Measurements from ENCODE around the gene RANBP9. TPM values are rescaled to one million over a fixed set of nuclear protein-coding genes. Genes with fewer than 3 reads are reported as not detected.

Gene RANBP9
- total RNA-seq, 2 donors from 2014 or later: 28.4 TPM

GRCh38 chr6:13604546-13605416 is 106.9 kb downstream of the RANBP9 start:
- TF ChIP-seq CTCF (IDR thresholded peaks at IDR 0.05): no peak
- H3K27me3 ChIP-seq: no peaks in the 10 kb centered on the region
- no peak for DNase-seq (ENCODE audit: low spot score)
- no peak overlapping the region for H3K4me3 ChIP-seq
- no peak overlapping the region for H3K27ac ChIP-seq
- no peaks in the 10 kb centered on the region for H3K4me1 ChIP-seq
- peaks cover 48% of the 10 kb centered on the region for H3K36me3 ChIP-seq
- no peaks in the 10 kb centered on the region for H3K9me3 ChIP-seq

GRCh38 chr6:13604135-13604534 is 107.5 kb downstream of the RANBP9 start:
- Histone ChIP-seq H3K4me1 (no peaks in the 10 kb centered on the region), H3K36me3 (peaks cover 53% of the 10 kb centered on the region), H3K4me3 (no peak overlapping the region), H3K9me3 (no peaks in the 10 kb centered on the region), H3K27ac (no peak overlapping the region), H3K27me3 (no peaks in the 10 kb centered on the region)
- DNase-seq (ENCODE audit: low spot score): no peak
- no peak for TF ChIP-seq CTCF (IDR thresholded peaks at IDR 0.05)

- Histone ChIP-seq H3K27me3 (no peaks in the 10 kb centered on the region), H3K4me3 (no peak overlapping the region), H3K36me3 (peaks cover 76% of the 10 kb centered on the region), H3K27ac (no peak overlapping the region), H3K9me3 (no peaks in the 10 kb centered on the region), H3K4me1 (no peaks in the 10 kb centered on the region)
- no peak for DNase-seq (ENCODE audit: low spot score)
- TF ChIP-seq CTCF (IDR thresholded peaks at IDR 0.05): no peak
Observed at GRCh38 chr6:13600036-13600435, 111.6 kb downstream of the RANBP9 start.

GRCh38 chr6:13597073-13597472 is 114.6 kb downstream of the RANBP9 start:
- TF ChIP-seq CTCF (IDR thresholded peaks at IDR 0.05): no peak
- no peaks in the 10 kb centered on the region for H3K4me1 ChIP-seq
- H3K27ac ChIP-seq: no peak overlapping the region
- no peaks in the 10 kb centered on the region for H3K27me3 ChIP-seq
- H3K36me3 ChIP-seq: peaks cover 89% of the 10 kb centered on the region
- no peaks in the 10 kb centered on the region for H3K9me3 ChIP-seq
- H3K4me3 ChIP-seq: no peak overlapping the region
- DNase-seq (ENCODE audit: low spot score): no peak

- DNase-seq (ENCODE audit: low spot score): no peak
- TF ChIP-seq CTCF (IDR thresholded peaks at IDR 0.05): no peak
- H3K9me3 ChIP-seq: no peaks in the 10 kb centered on the region
- H3K4me1 ChIP-seq: no peaks in the 10 kb centered on the region
- H3K36me3 ChIP-seq: peaks cover 79% of the 10 kb centered on the region
- no peaks in the 10 kb centered on the region for H3K27me3 ChIP-seq
- H3K4me3 ChIP-seq: no peak overlapping the region
- no peak overlapping the region for H3K27ac ChIP-seq
Observed at GRCh38 chr6:13593720-13594119, 117.9 kb downstream of the RANBP9 start.

- H3K27ac ChIP-seq: no peak overlapping the region
- TF ChIP-seq CTCF (IDR thresholded peaks at IDR 0.05): no peak
- no peak overlapping the region for H3K4me3 ChIP-seq
- no peak for DNase-seq (ENCODE audit: low spot score)
- no peaks in the 10 kb centered on the region for H3K9me3 ChIP-seq
- H3K4me1 ChIP-seq: no peaks in the 10 kb centered on the region
- peaks cover 76% of the 10 kb centered on the region for H3K36me3 ChIP-seq
- no peaks in the 10 kb centered on the region for H3K27me3 ChIP-seq
Observed at GRCh38 chr6:13593103-13593502, 118.5 kb downstream of the RANBP9 start.
